Neuron (in vitro differentiated cells): Measurements from ENCODE around the gene GHRL.

Experiments used
- H2AFZ ChIP-seq: one replicate; pipeline ENCODE4 v1.6.1; 2013; ENCODE audit warnings: low read depth, mild to moderate bottlenecking, inconsistent platforms, low read length, moderate library complexity
- H3K27me3 ChIP-seq: one replicate; pipeline ENCODE4 v1.6.1; 2013; ENCODE audit warnings: low read length; ENCODE audit not compliant: insufficient read depth
- H3K36me3 ChIP-seq: one replicate; pipeline ENCODE4 v1.6.1; 2013; ENCODE audit warnings: low read length; ENCODE audit not compliant: insufficient read depth
- H3K4me1 ChIP-seq: one replicate; pipeline ENCODE4 v1.6.1; 2013; ENCODE audit warnings: low read length; ENCODE audit not compliant: insufficient read depth
- H3K4me3 ChIP-seq: 2 replicates; pipeline ENCODE4 v1.5.1; 2013; ENCODE audit warnings: mild to moderate bottlenecking, low read length, moderate library complexity
- H3K9me3 ChIP-seq: one replicate; pipeline ENCODE4 v1.6.1; 2013; ENCODE audit warnings: low read length

The GHRL gene

GRCh38 chr3:10292505-10293419, at the start of gene GHRL:
Gene GHRL (minus strand): TSS chr3:10292947. CDS start chr3:10290180, 2,767 bp downstream.
- H2AFZ ChIP-seq: no peak within 1 kb of the TSS
- no peaks in the 10 kb centered on the region for H3K4me1 ChIP-seq
- H3K4me3 ChIP-seq: no peak within 1 kb of the TSS
- no peaks in the 10 kb centered on the region for H3K9me3 ChIP-seq
- peaks cover 20% of the 10 kb centered on the region for H3K36me3 ChIP-seq
- no peaks in the 10 kb centered on the region for H3K27me3 ChIP-seq

- Histone ChIP-seq H2AFZ (no peak overlapping the region), H3K36me3 (no peaks in the 10 kb centered on the region), H3K9me3 (no peaks in the 10 kb centered on the region), H3K27me3 (peaks cover 16% of the 10 kb centered on the region), H3K4me3 (no peak overlapping the region), H3K4me1 (no peaks in the 10 kb centered on the region)
Observed at GRCh38 chr3:10341901-10342398, 49.2 kb upstream of the GHRL start.

GRCh38 chr3:10340476-10340875, 47.7 kb upstream of the GHRL start:
- no peaks in the 10 kb centered on the region for H3K36me3 ChIP-seq
- peaks cover 13% of the 10 kb centered on the region for H3K27me3 ChIP-seq

GRCh38 chr3:10340046-10340445, 47.3 kb upstream of the GHRL start:
- Histone ChIP-seq H3K27me3 (peaks cover 13% of the 10 kb centered on the region), H3K4me1 (no peaks in the 10 kb centered on the region), H3K4me3 (no peak overlapping the region), H3K36me3 (no peaks in the 10 kb centered on the region), H2AFZ (no peak overlapping the region), H3K9me3 (no peaks in the 10 kb centered on the region)

More at GRCh38 chr3:10340476-10340875, 47.7 kb upstream of the GHRL start:
- H3K4me1 ChIP-seq: no peaks in the 10 kb centered on the region
- no peak overlapping the region for H3K4me3 ChIP-seq
- no peaks in the 10 kb centered on the region for H3K9me3 ChIP-seq
- no peak overlapping the region for H2AFZ ChIP-seq

GRCh38 chr3:10339376-10339955, 46.7 kb upstream of the GHRL start:
- Histone ChIP-seq H3K36me3 (no peaks in the 10 kb centered on the region), H3K4me3 (no peak overlapping the region), H3K9me3 (no peaks in the 10 kb centered on the region), H3K27me3 (peaks cover 13% of the 10 kb centered on the region), H2AFZ (no peak overlapping the region), H3K4me1 (no peaks in the 10 kb centered on the region)

GRCh38 chr3:10338591-10339353, 46.0 kb upstream of the GHRL start:
- Histone ChIP-seq H3K27me3 (peaks cover 13% of the 10 kb centered on the region), H3K4me3 (no peak overlapping the region), H3K4me1 (peaks cover 3% of the 10 kb centered on the region), H3K9me3 (no peaks in the 10 kb centered on the region), H3K36me3 (no peaks in the 10 kb centered on the region), H2AFZ (no peak overlapping the region)

GRCh38 chr3:10338164-10338470, 45.4 kb upstream of the GHRL start:
- H3K9me3 ChIP-seq: no peaks in the 10 kb centered on the region
- peaks cover 17% of the 10 kb centered on the region for H3K27me3 ChIP-seq

GRCh38 chr3:10337323-10338163, 44.8 kb upstream of the GHRL start:
- no peaks in the 10 kb centered on the region for H3K9me3 ChIP-seq
- H3K4me1 ChIP-seq: peaks cover 4% of the 10 kb centered on the region
- H3K4me3 ChIP-seq: no peak overlapping the region
- no peaks in the 10 kb centered on the region for H3K36me3 ChIP-seq
- peaks cover 17% of the 10 kb centered on the region for H3K27me3 ChIP-seq
- H2AFZ ChIP-seq: no peak overlapping the region

More at GRCh38 chr3:10338164-10338470, 45.4 kb upstream of the GHRL start:
- Histone ChIP-seq H3K36me3 (no peaks in the 10 kb centered on the region), H2AFZ (no peak overlapping the region), H3K4me3 (no peak overlapping the region), H3K4me1 (peaks cover 4% of the 10 kb centered on the region)

- H3K27me3 ChIP-seq: peaks cover 21% of the 10 kb centered on the region
- H3K9me3 ChIP-seq: no peaks in the 10 kb centered on the region
- H3K4me1 ChIP-seq: peaks cover 4% of the 10 kb centered on the region
- H3K36me3 ChIP-seq: no peaks in the 10 kb centered on the region
- H2AFZ ChIP-seq: no peak overlapping the region
- H3K4me3 ChIP-seq: no peak overlapping the region
Observed at GRCh38 chr3:10336761-10337160, 44.0 kb upstream of the GHRL start.

- Histone ChIP-seq H3K27me3 (peaks cover 19% of the 10 kb centered on the region), H3K4me1 (peaks cover 4% of the 10 kb centered on the region), H3K4me3 (no peak overlapping the region)
Observed at GRCh38 chr3:10335871-10336622, 43.3 kb upstream of the GHRL start.

GRCh38 chr3:10335190-10335738, 42.5 kb upstream of the GHRL start:
- peaks cover 15% of the 10 kb centered on the region for H3K27me3 ChIP-seq
- no peak overlapping the region for H3K4me3 ChIP-seq
- H3K36me3 ChIP-seq: no peaks in the 10 kb centered on the region
- no peak overlapping the region for H2AFZ ChIP-seq
- peaks cover 4% of the 10 kb centered on the region for H3K4me1 ChIP-seq
- H3K9me3 ChIP-seq: no peaks in the 10 kb centered on the region

More at GRCh38 chr3:10335871-10336622, 43.3 kb upstream of the GHRL start:
- Histone ChIP-seq H2AFZ (no peak overlapping the region), H3K36me3 (no peaks in the 10 kb centered on the region), H3K9me3 (no peaks in the 10 kb centered on the region)
